ENCODE measurements around the gene CPA1.

GRCh38 chr7:130363026-130363847, 17.1 kb upstream of the CPA1 start:
- TF ChIP-seq CTCF (IDR thresholded peaks at IDR 0.05) (no peak), POLR2A (IDR thresholded peaks at IDR 0.05) (no peak)

Measured in esophagus squamous epithelium (tissue), 4 donors.